ENCODE results near the gene LMNB1. TPM values are rescaled to one million over a fixed set of nuclear protein-coding genes. Genes with fewer than 3 reads are reported as not detected.

Gene LMNB1
- total RNA-seq, 2 experiments from 2014 or later, result 173 to 280 TPM

DNA sequence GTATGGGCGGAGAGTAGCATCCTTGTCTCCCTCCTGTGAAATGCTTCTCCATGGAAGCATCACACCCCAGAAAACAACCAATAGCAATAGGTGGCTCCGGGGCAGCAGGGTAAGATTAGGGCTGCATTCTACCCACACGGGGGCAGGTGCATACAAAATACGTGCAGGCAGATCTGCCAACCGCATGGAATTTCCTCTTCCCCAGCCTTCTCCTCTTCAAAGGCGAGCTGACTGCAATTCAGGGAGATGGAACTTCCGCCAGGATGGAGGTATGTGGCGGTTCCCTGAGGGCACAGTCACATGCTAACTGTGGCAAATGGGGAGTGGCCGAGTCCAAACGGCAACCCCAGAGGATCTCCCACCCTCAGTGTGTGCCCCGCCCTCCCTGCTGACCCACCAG, 81.5 kb downstream of the LMNB1 start:
- H3K27ac ChIP-seq (ENCODE audit: low read depth, low read length, poor library complexity, severe bottlenecking), result no peak overlapping the region
- no peak overlapping the region for H3K4me2 ChIP-seq (ENCODE audit: low read length)
- H3K9me3 ChIP-seq (ENCODE audit: low read length), result no peaks in the 10 kb centered on the region
- no peak overlapping the region for H3K4me3 ChIP-seq (ENCODE audit: low read depth, low read length, poor library complexity, severe bottlenecking)
- no peaks in the 10 kb centered on the region for H3K4me1 ChIP-seq (ENCODE audit: insufficient read depth, low read length, poor library complexity, severe bottlenecking)
- no peak for TF ChIP-seq EZH2phosphoT487 (IDR thresholded peaks at IDR 0.05; ENCODE audit: borderline replicate concordance, low read depth, low read length)
- TF ChIP-seq, protein P1, sequence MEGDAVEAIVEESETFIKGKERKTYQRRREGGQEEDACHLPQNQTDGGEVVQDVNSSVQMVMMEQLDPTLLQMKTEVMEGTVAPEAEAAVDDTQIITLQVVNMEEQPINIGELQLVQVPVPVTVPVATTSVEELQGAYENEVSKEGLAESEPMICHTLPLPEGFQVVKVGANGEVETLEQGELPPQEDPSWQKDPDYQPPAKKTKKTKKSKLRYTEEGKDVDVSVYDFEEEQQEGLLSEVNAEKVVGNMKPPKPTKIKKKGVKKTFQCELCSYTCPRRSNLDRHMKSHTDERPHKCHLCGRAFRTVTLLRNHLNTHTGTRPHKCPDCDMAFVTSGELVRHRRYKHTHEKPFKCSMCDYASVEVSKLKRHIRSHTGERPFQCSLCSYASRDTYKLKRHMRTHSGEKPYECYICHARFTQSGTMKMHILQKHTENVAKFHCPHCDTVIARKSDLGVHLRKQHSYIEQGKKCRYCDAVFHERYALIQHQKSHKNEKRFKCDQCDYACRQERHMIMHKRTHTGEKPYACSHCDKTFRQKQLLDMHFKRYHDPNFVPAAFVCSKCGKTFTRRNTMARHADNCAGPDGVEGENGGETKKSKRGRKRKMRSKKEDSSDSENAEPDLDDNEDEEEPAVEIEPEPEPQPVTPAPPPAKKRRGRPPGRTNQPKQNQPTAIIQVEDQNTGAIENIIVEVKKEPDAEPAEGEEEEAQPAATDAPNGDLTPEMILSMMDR (conservative IDR thresholded peaks at IDR 0.05; ENCODE audit: low read length), result no peak
- no peaks in the 10 kb centered on the region for H3K9me2 ChIP-seq (ENCODE audit: insufficient read depth, low read length)
- H4K20me1 ChIP-seq (ENCODE audit: insufficient read depth, low read length), result no peaks in the 10 kb centered on the region
- H2AFZ ChIP-seq (ENCODE audit: low read length), result no peak overlapping the region
- BruUV-seq (replicated peaks), result no TSS peak
- intact Hi-C loops (cut with micrococcal nuclease; ENCODE audit: unreplicated experiment), result no loop called here
- no peak for DNase-seq (ENCODE audit: low spot score)
- H3K36me3 ChIP-seq (ENCODE audit: insufficient read depth, low read length), result peaks cover 13% of the 10 kb centered on the region
- ChIA-PET CTCF (ENCODE audit: unreplicated experiment) (no interaction called here), POLR2A (no interaction called here)
- H3K79me2 ChIP-seq (ENCODE audit: insufficient read depth, low read depth, low read length), result no peaks in the 10 kb centered on the region

DNA sequence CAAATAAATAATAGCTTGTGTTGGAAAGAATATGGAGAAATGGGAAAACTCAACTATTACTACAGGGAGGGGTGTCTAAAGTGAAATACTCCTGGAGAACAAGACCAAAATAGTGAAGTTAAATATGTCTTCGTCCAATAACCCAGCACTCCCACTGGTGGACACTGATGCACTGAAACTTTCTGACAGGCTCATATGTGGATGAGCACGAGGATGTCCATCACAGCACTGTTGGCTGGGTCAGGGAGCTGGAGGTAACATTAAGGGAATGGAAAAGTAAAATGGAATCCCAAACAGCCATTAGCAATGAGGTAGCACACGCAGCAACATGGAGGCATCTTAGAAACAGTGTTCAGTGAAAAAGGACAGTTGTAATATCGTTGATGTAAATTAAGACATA, 86.5 kb downstream of the LMNB1 start:
- Histone ChIP-seq H3K9me3 (ENCODE audit: low read length) (no peaks in the 10 kb centered on the region), H3K4me2 (ENCODE audit: low read length) (no peak overlapping the region), H3K36me3 (ENCODE audit: insufficient read depth, low read length) (peaks cover 3% of the 10 kb centered on the region; the same call in 1 of the 2 replicates), H3K79me2 (ENCODE audit: insufficient read depth, low read depth, low read length) (no peaks in the 10 kb centered on the region), H3K4me3 (ENCODE audit: low read depth, low read length, poor library complexity, severe bottlenecking) (no peak overlapping the region), H4K20me1 (ENCODE audit: insufficient read depth, low read length) (no peaks in the 10 kb centered on the region), H3K9me2 (ENCODE audit: insufficient read depth, low read length) (no peaks in the 10 kb centered on the region), H2AFZ (ENCODE audit: low read length) (no peak overlapping the region), H3K27ac (ENCODE audit: low read depth, low read length, poor library complexity, severe bottlenecking) (no peak overlapping the region), H3K4me1 (ENCODE audit: insufficient read depth, low read length, poor library complexity, severe bottlenecking) (no peaks in the 10 kb centered on the region)
- intact Hi-C loops (cut with micrococcal nuclease; ENCODE audit: unreplicated experiment), result no loop called here
- TF ChIP-seq, protein P1 (conservative IDR thresholded peaks at IDR 0.05; ENCODE audit: low read length), result no peak
- DNase-seq (ENCODE audit: low spot score), result no peak
- POLR2A ChIA-PET, result interaction anchor here (1.2 kb wide), 1 partner anchor 9 kb away, joined by 3 read pairs; no protein-coding TSS in a partner anchor
- no TSS peak for BruUV-seq (replicated peaks)
- CTCF ChIA-PET (ENCODE audit: unreplicated experiment), result no interaction called here

DNA sequence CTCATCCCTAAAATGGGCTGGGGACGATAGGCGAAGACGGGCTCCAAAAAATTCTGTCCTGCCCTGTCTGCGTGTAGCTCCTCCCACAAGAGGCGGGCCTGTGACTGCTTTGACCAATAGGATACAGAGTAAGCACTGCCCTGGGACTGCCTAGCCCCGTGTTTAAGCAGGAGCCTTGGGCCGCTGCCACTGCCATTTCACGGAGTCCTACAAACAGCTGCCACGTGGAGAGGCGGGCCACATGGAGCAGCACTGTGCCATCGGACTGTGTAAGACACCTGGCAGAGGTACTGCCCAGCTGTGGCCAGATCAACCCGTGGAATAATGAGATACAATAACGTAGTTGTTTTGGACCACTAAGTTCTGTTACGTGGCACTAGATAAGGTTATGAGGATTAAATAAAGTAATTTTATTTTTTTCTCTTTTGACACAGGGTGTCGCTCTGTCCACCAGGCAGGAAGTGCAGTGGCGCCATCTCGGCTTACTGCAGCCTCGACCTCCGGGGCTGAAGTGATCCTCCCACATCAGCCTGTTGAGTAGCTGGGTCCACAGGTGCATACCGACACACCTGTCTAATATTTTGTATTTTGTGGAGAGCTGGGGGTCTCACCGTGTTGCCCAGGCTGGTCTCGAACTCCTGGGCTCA, 87.2 kb downstream of the LMNB1 start:
- ChIA-PET CTCF (ENCODE audit: unreplicated experiment) (no interaction called here), POLR2A (interaction anchor here (0.5 kb wide), 1 partner anchor 18 kb away, joined by 5 read pairs; no protein-coding TSS in a partner anchor)
- Histone ChIP-seq H3K36me3 (ENCODE audit: insufficient read depth, low read length) (no peaks in the 10 kb centered on the region; the same call in 1 of the 2 replicates), H3K4me2 (ENCODE audit: low read length) (no peak overlapping the region), H3K4me3 (ENCODE audit: low read depth, low read length, poor library complexity, severe bottlenecking) (no peak overlapping the region), H4K20me1 (ENCODE audit: insufficient read depth, low read length) (no peaks in the 10 kb centered on the region), H3K9me2 (ENCODE audit: insufficient read depth, low read length) (no peaks in the 10 kb centered on the region), H3K27ac (ENCODE audit: low read depth, low read length, poor library complexity, severe bottlenecking) (no peak overlapping the region), H3K79me2 (ENCODE audit: insufficient read depth, low read depth, low read length) (no peaks in the 10 kb centered on the region), H2AFZ (ENCODE audit: low read length) (no peak overlapping the region), H3K9me3 (ENCODE audit: low read length) (no peaks in the 10 kb centered on the region), H3K4me1 (ENCODE audit: insufficient read depth, low read length, poor library complexity, severe bottlenecking) (no peaks in the 10 kb centered on the region)
- DNase-seq (ENCODE audit: low spot score), result no peak
- no TSS peak for BruUV-seq (replicated peaks)
- intact Hi-C loops (cut with micrococcal nuclease; ENCODE audit: unreplicated experiment), result no loop called here
- no peak for TF ChIP-seq EZH2phosphoT487 (IDR thresholded peaks at IDR 0.05; ENCODE audit: borderline replicate concordance, low read depth, low read length)
- TF ChIP-seq, protein P1 (conservative IDR thresholded peaks at IDR 0.05; ENCODE audit: low read length), result 0 out of 2 replicates have a peak, but pooled peaks have one; percentile 14
